ENCODE data around the gene MARVELD3. TPM values are rescaled to one million over a fixed set of nuclear protein-coding genes. Genes with fewer than 3 reads are reported as not detected.

The MARVELD3 gene
- total and polyA plus RNA-seq, 4 donors, result 3.6 to 9.3 (median 8.2) TPM

- WGBS, 2 donors, result 93% methylated on average over 7 of the region's 7 CpGs
- Histone ChIP-seq H3K4me3 (no peak overlapping the region), H3K4me1 (ENCODE audit: control insufficient read depth in 5 of 5, insufficient read depth in 5 of 5, low read length in 5 of 5) (peaks cover 0 to 13% (median 0%) of the 10 kb centered on the region in 5 donors), H3K9ac (ENCODE audit: insufficient read depth in 1 of 2, low read length in 2 of 2) (no peak overlapping the region), H3K36me3 (ENCODE audit: control insufficient read depth in 4 of 4, insufficient read depth in 4 of 4, low read length in 4 of 4) (no peaks in the 10 kb centered on the region), H3K9me3 (ENCODE audit: control insufficient read depth in 4 of 4, insufficient read depth in 3 of 4, low read length in 3 of 4) (peaks cover 0 to 3% (median 0%) of the 10 kb centered on the region in 4 donors), H3K27ac (ENCODE audit: low read depth in 1 of 2, low read length in 1 of 2) (no peak overlapping the region), H3K27me3 (ENCODE audit: control insufficient read depth in 3 of 3, insufficient read depth in 3 of 3, low read length in 2 of 3) (peaks cover 4 to 27% (median 19%) of the 10 kb centered on the region in 3 donors)
- DNase-seq, result no peak
- ATAC-seq (ENCODE audit: insufficient read depth, low FRiP score), result no peak
- no peak for TF ChIP-seq CTCF (IDR thresholded peaks at IDR 0.05; ENCODE audit: control extremely low read depth, extremely low read depth)
Measured at GRCh38 chr16:71625113-71625850, 702 bp upstream of the MARVELD3 start.

GRCh38 chr16:71626858-71627213, 852 bp downstream of the MARVELD3 start:
- peak overlapping the region; percentile 38 for H3K4me3 ChIP-seq
- peak overlapping the region in 1 of 2 donors; percentile 52 for H3K27ac ChIP-seq (ENCODE audit: low read depth in 1 of 2, low read length in 1 of 2)
- peaks cover 4 to 27% (median 19%) of the 10 kb centered on the region in 3 donors for H3K27me3 ChIP-seq (ENCODE audit: control insufficient read depth in 3 of 3, insufficient read depth in 3 of 3, low read length in 2 of 3)
- peaks cover 0 to 13% (median 0%) of the 10 kb centered on the region in 5 donors for H3K4me1 ChIP-seq (ENCODE audit: control insufficient read depth in 5 of 5, insufficient read depth in 5 of 5, low read length in 5 of 5)
- TF ChIP-seq CTCF (IDR thresholded peaks at IDR 0.05; ENCODE audit: control extremely low read depth, extremely low read depth), result no peak
- DNase-seq (peak in 2 of 3 donors; percentile 18 to 46), ATAC-seq (ENCODE audit: insufficient read depth, low FRiP score) (peak; percentile 64)
- no peak overlapping the region for H3K9ac ChIP-seq (ENCODE audit: insufficient read depth in 1 of 2, low read length in 2 of 2)
- H3K36me3 ChIP-seq (ENCODE audit: control insufficient read depth in 4 of 4, insufficient read depth in 4 of 4, low read length in 4 of 4), result no peaks in the 10 kb centered on the region
- peaks cover 0 to 3% (median 0%) of the 10 kb centered on the region in 4 donors for H3K9me3 ChIP-seq (ENCODE audit: control insufficient read depth in 4 of 4, insufficient read depth in 3 of 4, low read length in 3 of 4)
- 6 to 7% methylated on average over 13 of the region's 13 CpGs for WGBS, 2 donors

GRCh38 chr16:71627731-71628181, 1.8 kb downstream of the MARVELD3 start:
- no peak for TF ChIP-seq CTCF (IDR thresholded peaks at IDR 0.05; ENCODE audit: control extremely low read depth, extremely low read depth)
- ATAC-seq (ENCODE audit: insufficient read depth, low FRiP score), result no peak

More at GRCh38 chr16:71627731-71628181, 1.8 kb downstream of the MARVELD3 start:
- peaks cover 0 to 3% (median 0%) of the 10 kb centered on the region in 4 donors for H3K9me3 ChIP-seq (ENCODE audit: control insufficient read depth in 4 of 4, insufficient read depth in 3 of 4, low read length in 3 of 4)
- H3K27ac ChIP-seq (ENCODE audit: low read depth in 1 of 2, low read length in 1 of 2), result no peak overlapping the region
- H3K36me3 ChIP-seq (ENCODE audit: control insufficient read depth in 4 of 4, insufficient read depth in 4 of 4, low read length in 4 of 4), result no peaks in the 10 kb centered on the region
- DNase-seq, result peak in 1 of 3 donors; percentile 7
- peaks cover 4 to 27% (median 19%) of the 10 kb centered on the region in 3 donors for H3K27me3 ChIP-seq (ENCODE audit: control insufficient read depth in 3 of 3, insufficient read depth in 3 of 3, low read length in 2 of 3)
- 58 to 67% methylated on average over 7 of the region's 7 CpGs for WGBS, 2 donors
- H3K4me3 ChIP-seq, result no peak overlapping the region
- H3K4me1 ChIP-seq (ENCODE audit: control insufficient read depth in 5 of 5, insufficient read depth in 5 of 5, low read length in 5 of 5), result peaks cover 0 to 13% (median 0%) of the 10 kb centered on the region in 5 donors
- H3K9ac ChIP-seq (ENCODE audit: insufficient read depth in 1 of 2, low read length in 2 of 2), result no peak overlapping the region

Measured in lung (tissue), 12 donors.